K562 (cell line): ENCODE data around the gene PUM1. TPM values are rescaled to one million over a fixed set of nuclear protein-coding genes. Genes with fewer than 3 reads are reported as not detected.

Experiments
- ATAC-seq: fragments of 200-7000 bp; cut with Tn5 transposase; 3 replicates; pipeline ENCODE4 v1.9.1; 2020; ENCODE audit warnings: moderate library complexity
- BruUV-seq: library from RNA; stranded (reverse); fragments of 400-500 nt; replicated peaks from 2 replicates; lab custom pipeline; 2021; lab: Mats Ljungman, UMichigan
- CTCF ChIA-PET: fragments of 300-600 bp; formaldehyde crosslinking; extraction: SDS; loops from one replicate; lab custom pipeline; 2021; ENCODE audit warnings: low intra/inter-chr PET ratio; lab: Yijun Ruan, JAX
- POLR2A ChIA-PET: fragments of 300-600, 350-650 bp; sonication (Branson Sonifier 250); formaldehyde crosslinking; extraction: SDS; loops from one replicate; lab custom pipeline; 2021; ENCODE audit warnings: antibody characterized with exemption, inconsistent platforms; lab: Yijun Ruan, JAX
- DNase-seq, 4 experiments: peaks; one replicate each; pipeline versions ENCODE4 v3.0.0 to v3.0.0-alpha.2; 2011 to 2018; ENCODE audit warnings: low spot score in 3 of 4, mixed read lengths in 3 of 4; ENCODE audit errors: extremely low read depth in 1 of 4
- FAIRE-seq: peaks from 2 replicates; lab custom pipeline; 2011; peaks lifted over from hg19 to GRCh38; lab: Jason Lieb, UNC
- H2AFZ ChIP-seq: 2 replicates; pipeline ENCODE4 v1.6.0; 2011; ENCODE audit warnings: low read depth, low read length, control low read depth, inconsistent platforms
- H3K27ac ChIP-seq: fragments of 200-600 bp; 3 replicates; pipeline ENCODE4 v1.8.0; 2011; ENCODE audit warnings: low read depth, mild to moderate bottlenecking, control low read depth, inconsistent platforms, low read length, moderate library complexity, mixed read lengths; ENCODE audit errors: extremely low read depth
- H3K27me3 ChIP-seq, 2 experiments: fragments of 300-600 bp in 1 of 2; 2 replicates in 1 of 2; 3 replicates in 1 of 2; pipeline versions ENCODE4 v1.6.0 to v1.8.0; 2011; ENCODE audit warnings: inconsistent platforms in 2 of 2, low read length in 2 of 2, mild to moderate bottlenecking in 1 of 2, mixed read lengths in 1 of 2, moderate library complexity in 1 of 2; ENCODE audit not compliant: control insufficient read depth in 2 of 2, insufficient read depth in 2 of 2
- H3K36me3 ChIP-seq: fragments of 300-600 bp; 3 replicates; pipeline ENCODE4 v1.8.0; 2011; ENCODE audit warnings: mild to moderate bottlenecking, low read length, inconsistent platforms; ENCODE audit not compliant: control insufficient read depth, insufficient read depth
- H3K4me1 ChIP-seq, 2 experiments: fragments of 200-600 bp in 1 of 2; replicated peaks in 1 of 2; 2 replicates in 1 of 2; 3 replicates in 1 of 2; pipeline versions ENCODE4 v1.5.1 to v1.8.0; 2011; ENCODE audit warnings: inconsistent platforms in 2 of 2, low read length in 2 of 2, mild to moderate bottlenecking in 1 of 2, mixed read lengths in 1 of 2, moderate library complexity in 1 of 2; ENCODE audit not compliant: control insufficient read depth in 2 of 2, insufficient read depth in 2 of 2
- H3K4me2 ChIP-seq: 2 replicates; pipeline ENCODE4 v1.6.1; 2011; ENCODE audit warnings: low read length, control low read depth, inconsistent platforms, mixed read lengths; ENCODE audit not compliant: insufficient read depth
- H3K4me3 ChIP-seq: fragments of 200-600 bp; sonication (generic), shearing (Covaris generic); 2 replicates; pipeline ENCODE4 v1.5.1; 2016; ENCODE audit warnings: control low read depth, inconsistent platforms
- H3K79me2 ChIP-seq: fragments of 200-600 bp; 3 replicates; pipeline ENCODE4 v1.8.0; 2011; ENCODE audit warnings: low read length, inconsistent platforms; ENCODE audit not compliant: control insufficient read depth, insufficient read depth
- H3K9ac ChIP-seq, 2 experiments: 2 replicates each; pipeline versions ENCODE4 v1.6.0 to v1.6.1; 2011; ENCODE audit warnings: low read depth in 2 of 2, low read length in 2 of 2, control low read depth in 1 of 2, inconsistent platforms in 1 of 2, mild to moderate bottlenecking in 1 of 2, mixed read lengths in 1 of 2; ENCODE audit not compliant: insufficient read depth in 1 of 2
- H3K9me1 ChIP-seq: one replicate; pipeline ENCODE4 v1.6.0; 2011; ENCODE audit warnings: inconsistent platforms, mild to moderate bottlenecking, low read length, moderate library complexity; ENCODE audit not compliant: control insufficient read depth, insufficient read depth
- H3K9me3 ChIP-seq: replicated peaks from 2 replicates; pipeline ENCODE4 v1.5.1; 2011; ENCODE audit warnings: low read depth, low read length, inconsistent platforms; ENCODE audit not compliant: control insufficient read depth, insufficient read depth
- H4K20me1 ChIP-seq: replicated peaks from 2 replicates; pipeline ENCODE4 v1.6.1; 2011; ENCODE audit warnings: low read length, inconsistent platforms, mixed read lengths; ENCODE audit not compliant: control insufficient read depth, insufficient read depth
- ARNT ChIP-seq, 2 experiments: fragments of 450-650 bp; IDR thresholded peaks; 2 replicates each; pipeline ENCODE4 v1.6.1; 2016; ENCODE audit warnings: mild to moderate bottlenecking in 1 of 2
- ELF4 ChIP-seq: fragments of 450-650 bp; formaldehyde crosslinking; IDR thresholded peaks from 2 replicates; pipeline ENCODE4 v1.4.0; 2022; ENCODE audit warnings: missing genetic modification characterization
- KLF16 ChIP-seq: IDR thresholded peaks from 2 replicates; pipeline ENCODE4 v1.6.1; 2016; ENCODE audit warnings: antibody characterized with exemption
- MTA3 ChIP-seq: fragments of 450-650 bp; formaldehyde crosslinking; IDR thresholded peaks from 2 replicates; pipeline ENCODE4 v1.6.1; 2017; ENCODE audit warnings: mild to moderate bottlenecking, borderline replicate concordance
- NBN ChIP-seq: fragments of 450-650 bp; IDR thresholded peaks from 2 replicates; pipeline ENCODE4 v1.6.1; 2016; ENCODE audit warnings: low read depth, mild to moderate bottlenecking
- POLR2G ChIP-seq: fragments of 200-400 bp; formaldehyde crosslinking; IDR thresholded peaks from 2 replicates; pipeline ENCODE4 v1.6.1; 2017; ENCODE audit warnings: low read depth, mild to moderate bottlenecking, antibody characterized with exemption, low read length, moderate library complexity
- POU5F1 ChIP-seq: fragments of 150-350 bp; IDR thresholded peaks from 2 replicates; pipeline ENCODE4 v1.6.1; 2014; ENCODE audit warnings: borderline replicate concordance, low read length, low read depth, mild to moderate bottlenecking; ENCODE audit not compliant: partially characterized antibody
- PTBP1 ChIP-seq: fragments of 200-400 bp; formaldehyde crosslinking; IDR thresholded peaks from 2 replicates; pipeline ENCODE4 v1.6.1; 2017; ENCODE audit warnings: low read depth, low read length
- PURB ChIP-seq: sonication (generic); formaldehyde crosslinking; IDR thresholded peaks from 2 replicates; pipeline ENCODE4 v1.9.0; 2021; ENCODE audit warnings: low read depth, mild to moderate bottlenecking, missing genetic modification reagents
- RCOR1 ChIP-seq, 2 experiments: IDR thresholded peaks; 2 replicates each; pipeline ENCODE4 v1.6.1; 2012; ENCODE audit warnings: low read depth in 2 of 2, low read length in 2 of 2, borderline replicate concordance in 1 of 2, improper control_type of control experiment in 1 of 2
- SAFB ChIP-seq: fragments of 200-400 bp; formaldehyde crosslinking; IDR thresholded peaks from 2 replicates; pipeline ENCODE4 v1.6.1; 2017; ENCODE audit warnings: low read depth, low read length, borderline replicate concordance
- SMARCC2 ChIP-seq: fragments of 450-650 bp; IDR thresholded peaks from 2 replicates; pipeline ENCODE4 v1.6.1; 2017; ENCODE audit warnings: antibody characterized with exemption, moderate library complexity, mild to moderate bottlenecking, low read depth
- SRSF9 ChIP-seq: fragments of 200-400 bp; formaldehyde crosslinking; IDR thresholded peaks from 2 replicates; pipeline ENCODE4 v1.6.1; 2017; ENCODE audit warnings: low read depth, low read length, borderline replicate concordance
- XRCC4 ChIP-seq: IDR thresholded peaks from one replicate; pipeline ENCODE4 v1.6.1; 2011; ENCODE audit not compliant: insufficient read depth, insufficient read length; ENCODE audit errors: extremely low read depth
- ZNF232 ChIP-seq: sonication (generic); formaldehyde crosslinking; IDR thresholded peaks from 2 replicates; pipeline ENCODE4 v1.8.0; 2022; ENCODE audit warnings: mild to moderate bottlenecking, missing genetic modification reagents
- ZNF41 ChIP-seq: fragments of 250-450 bp; sonication (Bioruptor Pico); conservative IDR thresholded peaks from 2 replicates; pipeline ENCODE4 v1.4.0; 2020; ENCODE audit warnings: mild to moderate bottlenecking
- WGBS: fragments of 100-300 bp; shearing (Covaris generic); methylation state at CpG from one replicate; pipeline ENCODE4 v1.1.6; 2016; ENCODE audit warnings: low coverage, mixed read lengths; ENCODE audit not compliant: insufficient coverage; ENCODE audit errors: missing lambda C conversion rate; 5-methylcytosine and 5-hydroxymethylcytosine counted together
- in situ Hi-C: fragments of 300-500 bp; cut with MboI; formaldehyde crosslinking; loops from 4 replicates; pipeline ENCODE4 v1.15.0; 2018; ENCODE audit warnings: inconsistent platforms, mixed read lengths
- intact Hi-C: fragments of 100-400 bp; cut with micrococcal nuclease; formaldehyde crosslinking; loops from 2 replicates; pipeline ENCODE4 v1.14.2; 2022
- polyA plus RNA-seq, 8 experiments: library from polyadenylated mRNA; depleted of rRNA in 4 of 8; stranded (reverse) in 5 of 8; unstranded in 3 of 8; fragments of >200 nt; fragmentation: Nextera tagmentation in 2 of 8; fragmentation: Illumina TruSeq in 1 of 8; extraction: Ambion mirVana in 2 of 8; extraction: Trizol in 1 of 8; gene quantifications; 2 replicates each; pipeline versions ENCODE4 v1.2.1 to v1.2.3, GENCODE V29; 2011 to 2014; ENCODE audit warnings: inconsistent platforms in 1 of 8, missing spikeins in 1 of 8
- total RNA-seq, 7 experiments: library from RNA; depleted of rRNA in 6 of 7; stranded (reverse); fragments of >200 nt in 6 of 7; fragmentation: Illumina TruSeq in 2 of 7; extraction: Trizol in 2 of 7; gene quantifications; 2 replicates each; pipeline versions ENCODE4 v1.2.1 to v1.2.3, GENCODE V29; 2011 to 2021; ENCODE audit warnings: low replicate concordance in 1 of 7
- TF ChIP-seq, protein P1 (sequence below), 2 experiments: fragments of 450-650 bp; formaldehyde crosslinking in 1 of 2; IDR thresholded peaks; 2 replicates each; pipeline versions ENCODE4 v1.4.0 to v1.6.1; 2014 to 2020; ENCODE audit warnings: mild to moderate bottlenecking in 2 of 2, borderline replicate concordance in 1 of 2, low read depth in 1 of 2

The PUM1 gene
- total and polyA plus RNA-seq, 9 of the 15 experiments (the other 6 are each of a cell fraction or from before 2014, with no cell fraction given), result 37.7 to 104 (median 55.7) TPM

DNA sequence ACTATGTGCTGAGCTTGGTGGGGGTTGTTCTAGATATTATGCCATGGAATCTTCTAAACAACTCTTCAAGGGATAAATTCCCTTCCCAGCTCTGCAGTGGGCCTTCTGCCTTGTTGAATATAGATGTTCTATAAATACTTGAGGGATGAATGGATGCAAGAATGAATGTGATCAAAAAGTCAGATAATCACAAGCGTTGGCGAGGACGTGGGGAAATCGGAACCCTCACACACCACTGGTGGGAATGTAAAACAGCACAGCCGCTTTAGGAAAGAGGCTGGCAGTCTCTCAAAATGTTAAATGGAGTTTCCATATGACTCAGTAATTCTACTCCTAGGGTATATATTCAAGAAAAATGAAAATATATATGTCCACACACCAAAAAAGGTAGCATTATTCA lies 176.0 kb downstream of the PUM1 start:
- ChIA-PET CTCF (no interaction called here), POLR2A (interaction anchor here (0.7 to 1.7 kb wide), 3 partner anchors 9 to 41 kb away, joined by 4 to 5 read pairs (median 5); no protein-coding TSS in a partner anchor)
- H3K27ac ChIP-seq, result no peak overlapping the region
- FAIRE-seq (no peak), ATAC-seq (no peak), DNase-seq (no peak)
- H3K4me1 ChIP-seq, result peaks cover 41 to 51% of the 10 kb centered on the region in 2 experiments
- intact Hi-C loops (no loop called here), in situ Hi-C loops (no loop called here)
- H3K4me3 ChIP-seq, result no peak overlapping the region
- no peak overlapping the region for H3K4me2 ChIP-seq
- BruUV-seq, result no TSS peak
- no peaks in the 10 kb centered on the region for H3K27me3 ChIP-seq
- H3K9me3 ChIP-seq, result no peaks in the 10 kb centered on the region; the same call in 1 of the 2 replicates
- H3K79me2 ChIP-seq, result 0 out of 3 replicates have a peak, but pooled peaks cover 4% of the 10 kb centered on the region
- H3K36me3 ChIP-seq, result peaks cover under 1% of the 10 kb centered on the region; the same call in 1 of the 3 replicates
- H3K9ac ChIP-seq, result no peak overlapping the region
- no peak overlapping the region for H2AFZ ChIP-seq
- H3K9me1 ChIP-seq, result no peaks in the 10 kb centered on the region
- TF ChIP-seq ZNF232 (CRISPR knock-in tag) (no peak), RCOR1 (IDR thresholded peaks at IDR 0.05; ENCODE audit: borderline replicate concordance in 1 of 2, low read depth in 2 of 2, low read length in 2 of 2) (no peak), ARNT (IDR thresholded peaks at IDR 0.05) (no peak), NBN (no peak), POU5F1 (no peak), ZNF41 (CRISPR knock-in tag) (no peak), XRCC4 (no peak), SRSF9 (no peak), SMARCC2 (no peak), PTBP1 (no peak), MTA3 (no peak), SAFB (no peak), KLF16 (no peak), POLR2G (no peak), PURB (CRISPR knock-in tag) (no peak), ELF4 (CRISPR knock-in tag) (no peak)
- TF ChIP-seq, protein P1, sequence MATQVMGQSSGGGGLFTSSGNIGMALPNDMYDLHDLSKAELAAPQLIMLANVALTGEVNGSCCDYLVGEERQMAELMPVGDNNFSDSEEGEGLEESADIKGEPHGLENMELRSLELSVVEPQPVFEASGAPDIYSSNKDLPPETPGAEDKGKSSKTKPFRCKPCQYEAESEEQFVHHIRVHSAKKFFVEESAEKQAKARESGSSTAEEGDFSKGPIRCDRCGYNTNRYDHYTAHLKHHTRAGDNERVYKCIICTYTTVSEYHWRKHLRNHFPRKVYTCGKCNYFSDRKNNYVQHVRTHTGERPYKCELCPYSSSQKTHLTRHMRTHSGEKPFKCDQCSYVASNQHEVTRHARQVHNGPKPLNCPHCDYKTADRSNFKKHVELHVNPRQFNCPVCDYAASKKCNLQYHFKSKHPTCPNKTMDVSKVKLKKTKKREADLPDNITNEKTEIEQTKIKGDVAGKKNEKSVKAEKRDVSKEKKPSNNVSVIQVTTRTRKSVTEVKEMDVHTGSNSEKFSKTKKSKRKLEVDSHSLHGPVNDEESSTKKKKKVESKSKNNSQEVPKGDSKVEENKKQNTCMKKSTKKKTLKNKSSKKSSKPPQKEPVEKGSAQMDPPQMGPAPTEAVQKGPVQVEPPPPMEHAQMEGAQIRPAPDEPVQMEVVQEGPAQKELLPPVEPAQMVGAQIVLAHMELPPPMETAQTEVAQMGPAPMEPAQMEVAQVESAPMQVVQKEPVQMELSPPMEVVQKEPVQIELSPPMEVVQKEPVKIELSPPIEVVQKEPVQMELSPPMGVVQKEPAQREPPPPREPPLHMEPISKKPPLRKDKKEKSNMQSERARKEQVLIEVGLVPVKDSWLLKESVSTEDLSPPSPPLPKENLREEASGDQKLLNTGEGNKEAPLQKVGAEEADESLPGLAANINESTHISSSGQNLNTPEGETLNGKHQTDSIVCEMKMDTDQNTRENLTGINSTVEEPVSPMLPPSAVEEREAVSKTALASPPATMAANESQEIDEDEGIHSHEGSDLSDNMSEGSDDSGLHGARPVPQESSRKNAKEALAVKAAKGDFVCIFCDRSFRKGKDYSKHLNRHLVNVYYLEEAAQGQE (IDR thresholded peaks at IDR 0.05; ENCODE audit: borderline replicate concordance), result no peak
- TF ChIP-seq, protein P1 (CRISPR knock-in tag; IDR thresholded peaks at IDR 0.05; ENCODE audit: low read depth), result no peak
- 80% methylated on average over 5 of the region's 5 CpGs for WGBS
- H4K20me1 ChIP-seq, result no peaks in the 10 kb centered on the region
